ENCODE results near the gene NEDD4L. TPM values are rescaled to one million over a fixed set of nuclear protein-coding genes. Genes with fewer than 3 reads are reported as not detected.

Gene NEDD4L
- polyA plus RNA-seq, 1 of the 3 experiments (the other 2 are of a cell fraction), result 13.2 TPM

- POLR2A ChIA-PET, result no interaction called here
- H2AFZ ChIP-seq (ENCODE audit: low read depth), result no peak overlapping the region
- H3K9me2 ChIP-seq, result no peaks in the 10 kb centered on the region
- H3K27ac ChIP-seq (ENCODE audit: low read depth in 2 of 2, low read length in 1 of 2), result no peak overlapping the region
- H3K9ac ChIP-seq, result no peak overlapping the region
- CTCF ChIA-PET, result interaction anchor here (1.2 kb wide), 1 partner anchor 9 kb away, joined by 4 read pairs; no protein-coding TSS in a partner anchor
- H3K36me3 ChIP-seq (replicated peaks in 1 of 2; ENCODE audit: control insufficient read depth in 1 of 2, insufficient read depth in 2 of 2, low read length in 1 of 2), result peaks cover 0 to 2% of the 10 kb centered on the region in 2 experiments
- no peak overlapping the region for H3K4me3 ChIP-seq (ENCODE audit: low read depth in 2 of 2, low read length in 1 of 2)
- no peak for DNase-seq
- no peaks in the 10 kb centered on the region for H3F3A ChIP-seq (replicated peaks; ENCODE audit: insufficient read depth)
- no peaks in the 10 kb centered on the region for H4K20me1 ChIP-seq (ENCODE audit: insufficient read depth)
- no peaks in the 10 kb centered on the region for H3K9me3 ChIP-seq
- WGBS (ENCODE audit: low lambda C conversion rate), result 86% methylated on average over 2 of the region's 2 CpGs
- no peak overlapping the region for H3K4me2 ChIP-seq
- TF ChIP-seq PBX3 (IDR thresholded peaks at IDR 0.05) (no peak), TAF1 (IDR thresholded peaks at IDR 0.05; ENCODE audit: borderline replicate concordance, low read depth, low read length) (no peak), EP300 (IDR thresholded peaks at IDR 0.05; ENCODE audit: borderline replicate concordance in 1 of 2, low read depth in 1 of 2, low read length in 1 of 2) (no peak), CHD2 (IDR thresholded peaks at IDR 0.05; ENCODE audit: low read length, partially characterized antibody) (no peak), IRF3 (IDR thresholded peaks at IDR 0.05; ENCODE audit: low read depth, low read length) (no peak), MAX (IDR thresholded peaks at IDR 0.05; ENCODE audit: low read depth) (no peak), NFIC (IDR thresholded peaks at IDR 0.05; ENCODE audit: borderline replicate concordance) (no peak), SIN3A (IDR thresholded peaks at IDR 0.05; ENCODE audit: borderline replicate concordance, low read depth, low read length) (no peak)
- H3K4me1 ChIP-seq (ENCODE audit: control insufficient read depth in 1 of 2, insufficient read depth in 2 of 2, low read depth in 1 of 2, low read length in 1 of 2), result peaks cover 0 to 23% of the 10 kb centered on the region in 2 experiments; a peak in 1 of 4 replicates
- H3K27me3 ChIP-seq (ENCODE audit: insufficient read depth), result no peaks in the 10 kb centered on the region
- no peaks in the 10 kb centered on the region for H3K79me2 ChIP-seq (ENCODE audit: insufficient read depth)
These were observed 349.3 kb downstream of the NEDD4L start for GRCh38 chr18:58393295-58393694.

GRCh38 chr18:58394046-58394445 is 350.0 kb downstream of the NEDD4L start:
- H3K36me3 ChIP-seq (replicated peaks in 1 of 2; ENCODE audit: control insufficient read depth in 1 of 2, insufficient read depth in 2 of 2, low read length in 1 of 2), result peaks cover 0 to 2% of the 10 kb centered on the region in 2 experiments
- no peaks in the 10 kb centered on the region for H3K79me2 ChIP-seq (ENCODE audit: insufficient read depth)
- TF ChIP-seq FOXJ3 (CRISPR knock-in tag; IDR thresholded peaks at IDR 0.05) (no peak), TAF1 (IDR thresholded peaks at IDR 0.05; ENCODE audit: borderline replicate concordance, low read depth, low read length) (no peak), RXRA (IDR thresholded peaks at IDR 0.05; ENCODE audit: borderline replicate concordance, low read depth) (no peak), ZBTB33 (IDR thresholded peaks at IDR 0.05; ENCODE audit: borderline replicate concordance, low read depth) (no peak), NRF1 (IDR thresholded peaks at IDR 0.05; ENCODE audit: low read depth, low read length) (no peak), TCF12 (IDR thresholded peaks at IDR 0.05) (no peak), NFIC (IDR thresholded peaks at IDR 0.05; ENCODE audit: borderline replicate concordance) (no peak), REST (IDR thresholded peaks at IDR 0.05; ENCODE audit: low read depth, low read length) (no peak), TEAD4 (IDR thresholded peaks at IDR 0.05; ENCODE audit: borderline replicate concordance, insufficient read depth) (no peak), MXI1 (IDR thresholded peaks at IDR 0.05; ENCODE audit: low read depth, low read length) (no peak)
- no peak overlapping the region for H3K27ac ChIP-seq (ENCODE audit: low read depth in 2 of 2, low read length in 1 of 2)
- H3F3A ChIP-seq (replicated peaks; ENCODE audit: insufficient read depth), result no peaks in the 10 kb centered on the region
- CTCF ChIA-PET, result interaction anchor here (1.2 kb wide), 1 partner anchor 9 kb away, joined by 4 read pairs; no protein-coding TSS in a partner anchor
- no peaks in the 10 kb centered on the region for H4K20me1 ChIP-seq (ENCODE audit: insufficient read depth)
- H3K9me3 ChIP-seq, result no peaks in the 10 kb centered on the region
- no peaks in the 10 kb centered on the region for H3K9me2 ChIP-seq
- no peak overlapping the region for H2AFZ ChIP-seq (ENCODE audit: low read depth)
- no peak overlapping the region for H3K9ac ChIP-seq
- no peaks in the 10 kb centered on the region for H3K27me3 ChIP-seq (ENCODE audit: insufficient read depth)
- peaks cover 0 to 23% of the 10 kb centered on the region in 2 experiments; a peak in 1 of 4 replicates for H3K4me1 ChIP-seq (ENCODE audit: control insufficient read depth in 1 of 2, insufficient read depth in 2 of 2, low read depth in 1 of 2, low read length in 1 of 2)
- H3K4me2 ChIP-seq, result no peak overlapping the region
- no peak overlapping the region for H3K4me3 ChIP-seq (ENCODE audit: low read depth in 2 of 2, low read length in 1 of 2)
- WGBS (ENCODE audit: low lambda C conversion rate), result 82% methylated on average over 5 of the region's 7 CpGs
- POLR2A ChIA-PET, result no interaction called here
- no peak for DNase-seq

All from SK-N-SH (cell line).